Upper lobe of left lung (tissue), 6 donors: ENCODE data around the gene TREML2. TPM values are rescaled to one million over a fixed set of nuclear protein-coding genes. Genes with fewer than 3 reads are reported as not detected.
"Not testable (repeated sequence)": the region's sequence is repeated elsewhere in the genome, so short reads cannot be mapped to it uniquely, and the experiment has no call there.

Source experiments
- ATAC-seq, 2 donors: fragments of 200-7000 bp; cut with Tn5 transposase; one replicate each; pipeline ENCODE4 v1.9.1; 2022; ENCODE audit warnings: mild to moderate bottlenecking in 2 of 2, moderate library complexity in 2 of 2; ENCODE audit not compliant: low FRiP score in 2 of 2
- DNase-seq, 2 donors: peaks; one replicate each; pipeline ENCODE4 v3.0.0-alpha.2; 2019 to 2020
- H3K27ac ChIP-seq, 4 donors: fragments of 200-600 bp; sonication (generic); one replicate each; pipeline ENCODE4 v1.5.1; 2016 to 2019
- H3K27me3 ChIP-seq, 4 donors: fragments of 200-600 bp; sonication (generic); one replicate each; pipeline ENCODE4 v1.5.1; 2017 to 2019
- H3K36me3 ChIP-seq, 4 donors: fragments of 200-600 bp; sonication (generic); one replicate each; pipeline ENCODE4 v1.5.1; 2016 to 2019
- H3K4me1 ChIP-seq, 4 donors: fragments of 200-600 bp; sonication (generic); one replicate each; pipeline ENCODE4 v1.5.1; 2018 to 2019
- H3K4me3 ChIP-seq, 4 donors: fragments of 200-600 bp; sonication (generic); one replicate each; pipeline ENCODE4 v1.5.1; 2017 to 2019; ENCODE audit warnings: mild to moderate bottlenecking in 2 of 4, moderate library complexity in 1 of 4
- H3K9me3 ChIP-seq, 4 donors: fragments of 200-600 bp; sonication (generic); one replicate each; pipeline ENCODE4 v1.5.1; 2018 to 2019
- CTCF ChIP-seq, 6 experiments: fragments of 450-650 bp in 4 of 6; fragments of 200-600 bp in 2 of 6; sonication (generic) in 2 of 6; IDR thresholded peaks; one replicate each; pipeline ENCODE4 v1.5.1; 2016 to 2019; ENCODE audit warnings: antibody characterized with exemption in 6 of 6
- EP300 ChIP-seq, 4 donors: sonication (generic); formaldehyde crosslinking; IDR thresholded peaks; one replicate each; pipeline ENCODE4 v1.5.1; 2017; ENCODE audit warnings: antibody characterized with exemption in 4 of 4, control low read depth in 2 of 4
- POLR2A ChIP-seq, 4 donors: fragments of 450-650 bp; IDR thresholded peaks; one replicate each; pipeline ENCODE4 v1.5.1; 2016 to 2017; ENCODE audit warnings: antibody characterized with exemption in 4 of 4, mild to moderate bottlenecking in 2 of 4
- POLR2AphosphoS5 ChIP-seq, 2 donors: sonication (generic); formaldehyde crosslinking; IDR thresholded peaks; one replicate each; pipeline ENCODE4 v1.5.1; 2017; ENCODE audit warnings: antibody characterized with exemption in 2 of 2
- WGBS, 2 donors: methylation state at CpG; one replicate each; pipeline ENCODE4 v1.1.5; 2017 to 2018; 5-methylcytosine and 5-hydroxymethylcytosine counted together
- total RNA-seq, 6 donors: library from RNA; depleted of rRNA in 4 of 6; stranded (reverse); fragments of >200 nt in 4 of 6; gene quantifications; one replicate each; pipeline versions ENCODE4 v1.1.0 to v1.2.1, GENCODE V29; 2016 to 2021
- donor health status: DM: no; HTN: no; CAD: no; lungs with moderate emphysema.
- donor health status: DM: no; HTN: yes; CAD: no; lungs with severe emphysema.

TREML2 gene
- 1 to 10 TPM in 4 of 6 donors, under 1 TPM in 1, not detected in 1; 0.67 to 2.3 (median 1.5) TPM for total RNA-seq

GRCh38 chr6:41200901-41201763 lies at the start of gene TREML2:
Gene TREML2 (minus strand): TSS chr6:41201149. CDS start chr6:41201008, 141 bp downstream.
- Histone ChIP-seq H3K4me3 (no peak within 1 kb of the TSS), H3K27me3 (no peaks in the 10 kb centered on the region), H3K9me3 (no peaks in the 10 kb centered on the region), H3K4me1 (peaks cover 0 to 16% (median 6%) of the 10 kb centered on the region in 4 donors), H3K27ac (peak within 1 kb of the TSS; percentile 81 to 91 (median 85)), H3K36me3 (no peaks in the 10 kb centered on the region)
- TF ChIP-seq POLR2A (IDR thresholded peaks at IDR 0.05) (no peak), POLR2AphosphoS5 (IDR thresholded peaks at IDR 0.05) (no peak), CTCF (IDR thresholded peaks at IDR 0.05) (no peak), EP300 (IDR thresholded peaks at IDR 0.05) (no peak)
- 66 to 70% methylated on average over 6 to 12 of the region's 12 CpGs for WGBS, 2 donors
- peak; percentile 37 to 57 for DNase-seq
- ATAC-seq: peak; percentile 34 to 48

- Histone ChIP-seq H3K4me1 (no peaks in the 10 kb centered on the region), H3K27me3 (no peaks in the 10 kb centered on the region), H3K4me3 (no peak overlapping the region), H3K27ac (no peak overlapping the region), H3K36me3 (no peaks in the 10 kb centered on the region), H3K9me3 (no peaks in the 10 kb centered on the region)
- TF ChIP-seq CTCF (IDR thresholded peaks at IDR 0.05): no peak
- TF ChIP-seq POLR2AphosphoS5 (IDR thresholded peaks at IDR 0.05): no peak
- no peak for TF ChIP-seq EP300 (IDR thresholded peaks at IDR 0.05)
- no peak for TF ChIP-seq POLR2A (IDR thresholded peaks at IDR 0.05)
- ATAC-seq (no peak), DNase-seq (no peak)
- 79 to 85% methylated on average over 6 to 7 of the region's 7 CpGs for WGBS, 2 donors
Observed at GRCh38 chr6:41247882-41248705, 47.1 kb upstream of the TREML2 start.

- whole genome bisulfite sequencing, 2 donors: 73 to 76% methylated on average over 7 to 9 of the region's 9 CpGs
- TF ChIP-seq POLR2A (IDR thresholded peaks at IDR 0.05) (no peak), EP300 (IDR thresholded peaks at IDR 0.05) (no peak), CTCF (IDR thresholded peaks at IDR 0.05) (no peak), POLR2AphosphoS5 (IDR thresholded peaks at IDR 0.05) (no peak)
- DNase-seq: peak in 1 of 2 donors; percentile 51
- Histone ChIP-seq H3K27me3 (no peaks in the 10 kb centered on the region), H3K36me3 (no peaks in the 10 kb centered on the region), H3K27ac (no peak overlapping the region), H3K4me3 (no peak overlapping the region), H3K4me1 (no peaks in the 10 kb centered on the region), H3K9me3 (no peaks in the 10 kb centered on the region)
- no peak for ATAC-seq
Observed at GRCh38 chr6:41247288-41247865, 46.4 kb upstream of the TREML2 start.

- H3K27ac ChIP-seq, H3K9me3 ChIP-seq, H3K4me1 ChIP-seq, H3K27me3 ChIP-seq, DNase-seq, H3K4me3 ChIP-seq, ATAC-seq, H3K36me3 ChIP-seq: not testable (repeated sequence)
- WGBS, 2 donors: 99 to 100% methylated on average over 4 of the region's 4 CpGs
Observed at GRCh38 chr6:41246529-41246928, 45.6 kb upstream of the TREML2 start.
